T-cell (primary cell): ENCODE results near the gene KIF26A. TPM values are rescaled to one million over a fixed set of nuclear protein-coding genes. Genes with fewer than 3 reads are reported as not detected.

Experiments used
- ATAC-seq, 4 experiments: fragments of 200-7000 bp in 3 of 4; fragments of 150-1000 bp in 1 of 4; cut with Tn5 transposase; replicated peaks in 1 of 4; 1 replicate in 3 of 4; 2 replicates in 1 of 4; pipeline ENCODE4 v1.10.0; 2021; ENCODE audit warnings: moderate library complexity in 3 of 4, mild to moderate bottlenecking in 2 of 4, moderate number of reproducible peaks in 1 of 4
- CTCF ChIA-PET, 2 donors: fragments of 300-600 bp; sonication (Branson Sonifier 250); formaldehyde crosslinking; loops; one replicate each; lab custom pipeline; 2022; ENCODE audit warnings: antibody characterized with exemption in 2 of 2; lab: Charles Lee
- POLR2A ChIA-PET, 2 donors: fragments of 300-600 bp; sonication (Branson Sonifier 250); formaldehyde crosslinking; loops; one replicate each; lab custom pipeline; 2022; ENCODE audit warnings: antibody characterized with exemption in 2 of 2; lab: Charles Lee
- DNase-seq, 35 experiments: peaks; one replicate each; pipeline versions ENCODE4 v3.0.0 to v3.0.0-alpha.2; 2013 to 2023
- H3K27ac ChIP-seq: one replicate; pipeline ENCODE4 v1.5.1; 2013; ENCODE audit warnings: low read length
- H3K27me3 ChIP-seq, 2 experiments: replicated peaks in 1 of 2; 1 replicate in 1 of 2; 2 replicates in 1 of 2; pipeline versions ENCODE4 v1.6.1 to v1.7.0; 2013; ENCODE audit warnings: low read length in 1 of 2, mixed read lengths in 1 of 2; ENCODE audit not compliant: control insufficient read depth in 2 of 2, insufficient read depth in 2 of 2; ENCODE audit errors: extremely low read depth in 1 of 2
- H3K36me3 ChIP-seq, 2 donors: 1 replicate in 1 of 2; 2 replicates in 1 of 2; pipeline versions ENCODE4 v1.6.1 to v1.7.0; 2013; ENCODE audit warnings: low read length in 1 of 2; ENCODE audit not compliant: control insufficient read depth in 2 of 2, insufficient read depth in 1 of 2; ENCODE audit errors: extremely low read depth in 1 of 2
- H3K4me1 ChIP-seq, 2 experiments: 1 replicate in 1 of 2; 2 replicates in 1 of 2; pipeline versions ENCODE4 v1.6.1 to v1.7.0; 2013; ENCODE audit warnings: low read length in 2 of 2, mixed read lengths in 1 of 2; ENCODE audit not compliant: insufficient read depth in 2 of 2, control insufficient read depth in 1 of 2; ENCODE audit errors: extremely low read depth in 1 of 2
- H3K4me3 ChIP-seq, 2 donors: 1 replicate in 1 of 2; 2 replicates in 1 of 2; pipeline versions ENCODE4 v1.5.1 to v1.7.0; 2013; ENCODE audit warnings: mild to moderate bottlenecking in 2 of 2, low read length in 1 of 2, moderate library complexity in 1 of 2; ENCODE audit not compliant: control insufficient read depth in 1 of 2; ENCODE audit errors: extremely low read depth in 1 of 2
- H3K9me3 ChIP-seq: 2 replicates; pipeline ENCODE4 v1.7.0; 2013
- H3K27ac Mint-ChIP-seq, 2 donors: one replicate each; pipeline ENCODE4 v1.8.0; 2020 to 2021; ENCODE audit warnings: mild to moderate bottlenecking in 2 of 2, mixed read lengths in 2 of 2
- H3K27me3 Mint-ChIP-seq, 2 donors: one replicate each; pipeline ENCODE4 v1.8.0; 2021 to 2022; ENCODE audit warnings: mixed read lengths in 2 of 2
- H3K36me3 Mint-ChIP-seq: one replicate; pipeline ENCODE4 v1.8.0; 2021; ENCODE audit warnings: mixed read lengths
- H3K4me1 Mint-ChIP-seq, 3 donors: one replicate each; pipeline ENCODE4 v1.8.0; 2020 to 2022; ENCODE audit warnings: mixed read lengths in 3 of 3, mild to moderate bottlenecking in 1 of 3
- H3K4me3 Mint-ChIP-seq, 3 donors: one replicate each; pipeline ENCODE4 v1.8.0; 2020 to 2022; ENCODE audit warnings: mild to moderate bottlenecking in 3 of 3, mixed read lengths in 3 of 3, moderate library complexity in 3 of 3
- H3K9me3 Mint-ChIP-seq, 3 donors: one replicate each; pipeline ENCODE4 v1.8.0; 2020 to 2022; ENCODE audit warnings: mixed read lengths in 3 of 3
- whole genome bisulfite sequencing: methylation state at CpG from one replicate; pipeline ENCODE4 v1.1.5; 2013; ENCODE audit warnings: missing lambda C conversion rate; ENCODE audit not compliant: insufficient coverage; 5-methylcytosine and 5-hydroxymethylcytosine counted together
- total RNA-seq, 35 experiments: library from RNA in 6 of 35; stranded (reverse) in 6 of 35; fragments of 120-200 nt in 1 of 35; gene quantifications; one replicate each; pipeline versions ENCODE4 v1.2.1 to v1.2.4 and lab custom pipeline; 2013 to 2026

Gene KIF26A
- total RNA-seq, 5 donors from 2014 or later (not counting 1 experiment from before 2014, with no cell fraction given), result 0.07 to 1.6 (median 0.44) TPM

DNA sequence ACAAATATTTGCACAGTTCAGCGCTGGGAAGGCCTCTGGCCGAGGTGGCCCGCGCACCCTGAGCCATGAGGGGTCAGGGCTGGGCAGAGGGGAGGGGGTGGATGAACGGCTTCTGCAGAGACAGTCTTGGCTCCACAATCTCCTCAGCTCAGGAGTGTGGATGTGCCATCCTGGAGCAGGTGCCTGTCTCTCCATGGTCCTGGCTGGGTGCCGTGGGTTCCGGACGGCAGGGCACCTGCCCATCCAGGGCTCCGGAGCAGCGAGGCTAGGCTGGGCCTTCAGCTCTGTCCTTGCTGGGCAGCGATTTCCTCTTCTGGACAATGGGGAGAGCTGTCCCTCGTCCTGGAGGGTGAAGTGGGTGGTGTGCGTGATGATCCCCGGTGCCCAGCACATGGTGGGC is 55.6 kb downstream of the KIF26A start:
- no peaks in the 10 kb centered on the region for H3K27me3 Mint-ChIP-seq
- H3K9me3 Mint-ChIP-seq, result no peaks in the 10 kb centered on the region
- DNase-seq (no peak), ATAC-seq (no peak)
- no peak overlapping the region for H3K27ac ChIP-seq
- no peaks in the 10 kb centered on the region for H3K36me3 Mint-ChIP-seq
- H3K27me3 ChIP-seq, result peaks cover 0 to 18% of the 10 kb centered on the region in 2 experiments
- H3K4me3 Mint-ChIP-seq, result no peak overlapping the region
- no peaks in the 10 kb centered on the region for H3K9me3 ChIP-seq
- H3K27ac Mint-ChIP-seq, result no peak overlapping the region
- WGBS, result 79% methylated on average over 13 of the region's 14 CpGs
- CTCF ChIA-PET, result no interaction called here
- POLR2A ChIA-PET, result no interaction called here
- no peak overlapping the region for H3K4me3 ChIP-seq
- no peaks in the 10 kb centered on the region for H3K36me3 ChIP-seq
- H3K4me1 ChIP-seq, result no peaks in the 10 kb centered on the region
- H3K4me1 Mint-ChIP-seq, result peaks cover 0 to 8% (median 3%) of the 10 kb centered on the region in 3 donors

DNA sequence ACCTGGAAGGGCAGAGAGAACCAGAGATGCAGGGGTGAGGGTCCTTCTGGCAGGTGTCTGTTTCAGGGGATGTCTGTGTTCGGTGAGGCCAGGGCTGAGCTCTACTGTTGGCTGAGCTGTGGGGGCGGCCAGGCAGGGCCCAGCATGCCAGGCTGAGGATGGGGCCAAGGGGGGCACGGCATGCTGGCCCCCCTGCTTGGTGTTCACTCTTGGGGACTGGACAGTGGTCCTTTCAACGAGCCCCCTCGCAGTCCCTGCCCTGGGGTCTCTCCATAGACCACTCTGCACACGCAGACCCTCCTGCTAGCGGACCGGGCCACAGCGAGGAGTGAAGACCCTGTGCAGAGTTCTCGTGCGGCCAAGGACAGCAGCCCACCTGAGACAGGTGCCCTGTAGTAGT is 56.3 kb downstream of the KIF26A start:
- no peaks in the 10 kb centered on the region for H3K36me3 ChIP-seq
- DNase-seq, result no peak

DNA sequence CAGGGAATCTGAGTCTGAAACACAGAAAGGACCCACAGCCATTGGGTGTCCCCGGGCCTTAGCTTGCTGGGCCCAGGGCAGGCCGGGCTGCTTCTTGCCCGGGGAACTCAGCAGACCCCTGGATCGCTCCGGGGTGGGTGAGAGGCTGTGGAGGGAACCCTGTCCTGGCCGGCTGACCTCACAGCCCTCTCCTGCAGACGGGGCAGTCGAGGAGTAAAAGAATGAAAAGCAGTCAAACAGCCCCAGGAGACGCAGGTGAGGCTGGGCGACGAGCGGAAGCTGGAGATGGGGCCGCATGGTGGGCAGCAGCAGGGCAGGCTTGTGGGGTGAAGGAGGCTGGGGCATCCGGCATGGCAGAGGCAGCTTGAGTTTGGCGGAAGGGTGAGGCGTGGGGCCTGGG is 57.0 kb downstream of the KIF26A start:
- CTCF ChIA-PET, result no interaction called here
- peaks cover 0 to 21% of the 10 kb centered on the region in 2 experiments for H3K27me3 ChIP-seq
- Mint-ChIP-seq H3K9me3 (no peaks in the 10 kb centered on the region), H3K4me1 (peaks cover 0 to 8% (median 3%) of the 10 kb centered on the region in 3 donors), H3K27ac (no peak overlapping the region), H3K4me3 (no peak overlapping the region), H3K27me3 (no peaks in the 10 kb centered on the region), H3K36me3 (no peaks in the 10 kb centered on the region)
- H3K27ac ChIP-seq, result no peak overlapping the region
- no peaks in the 10 kb centered on the region for H3K36me3 ChIP-seq
- H3K9me3 ChIP-seq, result no peaks in the 10 kb centered on the region
- DNase-seq, result no peak
- POLR2A ChIA-PET, result no interaction called here
- H3K4me1 ChIP-seq, result no peaks in the 10 kb centered on the region
- ATAC-seq, result no peak
- no peak overlapping the region for H3K4me3 ChIP-seq
- WGBS, result 88% methylated on average over 16 of the region's 16 CpGs

More for the DNA sequence above, 56.3 kb downstream of the KIF26A start:
- H3K27ac Mint-ChIP-seq, result no peak overlapping the region
- POLR2A ChIA-PET, result no interaction called here
- H3K9me3 ChIP-seq, result no peaks in the 10 kb centered on the region
- ATAC-seq, result no peak
- 89% methylated on average over 11 of the region's 11 CpGs for WGBS
- peaks cover 0 to 8% (median 3%) of the 10 kb centered on the region in 3 donors for H3K4me1 Mint-ChIP-seq
- no peaks in the 10 kb centered on the region for H3K9me3 Mint-ChIP-seq
- peaks cover 0 to 21% of the 10 kb centered on the region in 2 experiments for H3K27me3 ChIP-seq
- no peaks in the 10 kb centered on the region for H3K4me1 ChIP-seq
- no peaks in the 10 kb centered on the region for H3K27me3 Mint-ChIP-seq
- no peaks in the 10 kb centered on the region for H3K36me3 Mint-ChIP-seq
- no peak overlapping the region for H3K27ac ChIP-seq
- no peak overlapping the region for H3K4me3 ChIP-seq
- H3K4me3 Mint-ChIP-seq, result no peak overlapping the region
- CTCF ChIA-PET, result no interaction called here

DNA sequence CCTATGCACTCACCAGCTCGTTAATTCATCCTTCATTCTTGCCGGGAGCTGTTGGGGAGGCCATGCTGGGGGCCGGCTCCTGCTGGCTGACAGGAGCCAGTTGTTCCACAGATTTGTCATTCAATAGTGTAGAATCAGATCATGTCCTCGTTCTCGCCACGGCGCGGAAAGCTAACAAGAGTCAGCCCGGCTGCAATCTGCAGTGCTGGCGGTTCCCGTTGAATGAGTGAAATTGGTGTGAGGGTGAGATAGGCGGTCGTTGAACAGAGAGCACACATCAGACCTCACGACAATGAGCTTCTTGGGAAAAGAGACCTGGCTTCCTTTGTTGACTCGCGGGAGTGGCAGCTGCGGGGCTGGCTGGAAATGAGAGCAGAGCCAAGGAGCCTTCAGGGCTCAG is 57.5 kb downstream of the KIF26A start:
- Histone ChIP-seq H3K27ac (no peak overlapping the region), H3K4me1 (no peaks in the 10 kb centered on the region), H3K36me3 (no peaks in the 10 kb centered on the region), H3K4me3 (no peak overlapping the region), H3K9me3 (no peaks in the 10 kb centered on the region), H3K27me3 (peaks cover 0 to 23% of the 10 kb centered on the region in 2 experiments)
- DNase-seq (no peak), ATAC-seq (no peak)
- H3K4me1 Mint-ChIP-seq, result peaks cover 0 to 8% (median 3%) of the 10 kb centered on the region in 3 donors
- H3K4me3 Mint-ChIP-seq, result no peak overlapping the region
- H3K36me3 Mint-ChIP-seq, result no peaks in the 10 kb centered on the region
- H3K27me3 Mint-ChIP-seq, result no peaks in the 10 kb centered on the region
- ChIA-PET POLR2A (no interaction called here), CTCF (no interaction called here)
- WGBS, result 70% methylated on average over 17 of the region's 17 CpGs
- H3K9me3 Mint-ChIP-seq, result no peaks in the 10 kb centered on the region
- no peak overlapping the region for H3K27ac Mint-ChIP-seq

DNA sequence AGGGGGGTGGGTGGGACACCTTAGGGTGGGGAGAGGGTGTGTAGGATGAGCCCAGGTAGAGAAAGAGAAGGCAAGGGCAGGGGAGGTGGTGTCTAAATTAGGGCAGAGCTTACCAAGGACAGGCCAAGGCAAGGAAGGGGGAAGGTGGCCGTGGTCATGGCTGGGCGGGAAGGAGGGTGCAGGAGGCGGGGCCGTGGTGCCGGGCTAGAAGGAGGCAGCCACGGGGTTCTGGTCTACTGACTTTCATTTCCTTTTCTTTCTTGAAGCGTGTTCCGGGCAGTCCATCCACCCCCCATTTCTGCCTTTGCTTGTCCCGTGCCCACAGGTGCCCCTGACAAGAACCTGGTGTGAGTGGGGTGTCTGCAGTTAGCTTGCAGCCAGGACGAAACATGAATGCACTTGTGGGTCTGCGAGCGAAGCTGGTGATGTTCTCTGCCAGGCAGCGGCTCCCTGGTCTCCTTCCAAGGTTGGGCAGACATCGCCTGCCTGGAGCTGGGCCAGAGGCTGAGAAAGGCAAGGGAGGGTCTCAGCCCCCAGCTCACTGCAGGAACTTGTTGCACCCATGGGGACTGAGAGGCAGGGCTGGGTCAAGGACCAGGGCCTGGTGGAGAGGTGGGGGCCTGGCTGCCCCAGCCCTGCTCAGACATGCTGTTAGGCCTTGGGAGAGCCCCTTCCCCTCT is 58.2 kb downstream of the KIF26A start:
- Mint-ChIP-seq H3K27ac (no peak overlapping the region), H3K27me3 (no peaks in the 10 kb centered on the region)

DNA sequence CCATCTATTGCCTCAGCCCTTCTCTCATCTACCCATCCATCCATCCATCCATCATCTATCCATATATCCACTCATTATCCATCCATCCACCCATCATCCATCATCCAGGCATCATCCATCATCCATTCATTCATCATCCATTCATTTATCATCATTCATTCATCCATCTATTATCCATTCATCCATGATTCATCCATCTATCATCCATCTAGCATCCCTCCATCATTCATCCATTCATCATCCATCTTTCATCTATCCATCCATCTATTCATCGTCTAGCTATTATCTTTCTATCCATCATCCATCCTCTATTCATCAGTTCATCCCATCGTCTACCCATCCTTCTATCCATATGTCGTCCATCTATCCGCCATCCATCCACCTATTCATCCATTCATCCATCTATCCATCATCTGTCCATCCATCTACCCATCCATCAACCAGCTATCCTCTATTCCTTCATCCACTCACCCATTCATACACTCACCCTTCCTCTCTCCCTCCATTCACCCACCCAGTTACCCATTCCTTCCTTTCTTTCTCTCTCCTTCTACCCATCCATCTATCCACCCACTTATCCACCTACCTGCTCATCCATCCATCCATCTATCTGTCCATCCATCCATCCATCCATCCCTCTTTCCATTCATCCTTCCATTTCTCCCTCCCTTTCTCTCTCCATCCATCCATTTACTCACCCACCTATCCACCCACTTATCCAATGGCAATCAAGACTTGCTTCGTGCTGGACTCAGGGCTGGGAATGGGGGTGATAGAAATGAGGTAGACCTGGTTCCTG is 59.3 kb downstream of the KIF26A start:
- Histone ChIP-seq H3K27ac (no peak overlapping the region), H3K36me3 (no peaks in the 10 kb centered on the region), H3K27me3 (peaks cover 0 to 37% of the 10 kb centered on the region in 2 experiments), H3K9me3 (no peaks in the 10 kb centered on the region), H3K4me3 (no peak overlapping the region), H3K4me1 (no peaks in the 10 kb centered on the region)
- Mint-ChIP-seq H3K27ac (no peak overlapping the region), H3K9me3 (no peaks in the 10 kb centered on the region), H3K4me1 (peaks cover 0 to 8% (median 3%) of the 10 kb centered on the region in 3 donors), H3K4me3 (no peak overlapping the region), H3K36me3 (no peaks in the 10 kb centered on the region), H3K27me3 (no peaks in the 10 kb centered on the region)
- CTCF ChIA-PET, result no interaction called here
- ATAC-seq (no peak), DNase-seq (no peak)
- POLR2A ChIA-PET, result no interaction called here
- WGBS, result 85% methylated on average over 4 of the region's 5 CpGs

More for the DNA sequence above, 58.2 kb downstream of the KIF26A start:
- H3K36me3 Mint-ChIP-seq, result no peaks in the 10 kb centered on the region
- Histone ChIP-seq H3K9me3 (no peaks in the 10 kb centered on the region), H3K36me3 (no peaks in the 10 kb centered on the region), H3K27ac (no peak overlapping the region), H3K4me3 (no peak overlapping the region), H3K4me1 (no peaks in the 10 kb centered on the region), H3K27me3 (peaks cover 0 to 27% of the 10 kb centered on the region in 2 experiments)
- H3K9me3 Mint-ChIP-seq, result no peaks in the 10 kb centered on the region
- ChIA-PET POLR2A (no interaction called here), CTCF (no interaction called here)
- WGBS, result 65% methylated on average over 7 of the region's 14 CpGs
- no peak for ATAC-seq
- peaks cover 0 to 8% (median 3%) of the 10 kb centered on the region in 3 donors for H3K4me1 Mint-ChIP-seq
- no peak for DNase-seq
- H3K4me3 Mint-ChIP-seq, result no peak overlapping the region
